ENCODE results near the gene LPP. TPM values are rescaled to one million over a fixed set of nuclear protein-coding genes. Genes with fewer than 3 reads are reported as not detected.

LPP gene
- total RNA-seq, 1 experiment from 2014 or later = 148 TPM

GRCh38 chr3:188686324-188686723 is 532.4 kb downstream of the LPP start:
- Histone ChIP-seq H3F3A (ENCODE audit: insufficient read depth, low read depth) (no peaks in the 10 kb centered on the region; the same call in 1 of the 2 replicates), H3K27me3 (ENCODE audit: insufficient read depth, low read depth) (no peaks in the 10 kb centered on the region), H3K4me2 (no peak overlapping the region), H4K20me1 (ENCODE audit: insufficient read depth) (no peaks in the 10 kb centered on the region), H3K36me3 (ENCODE audit: low read depth) (no peaks in the 10 kb centered on the region), H3K9me2 (ENCODE audit: insufficient read depth) (no peaks in the 10 kb centered on the region), H3K27ac (no peak overlapping the region), H3K4me3 (no peak overlapping the region), H3K9me3 (ENCODE audit: insufficient read depth, low read depth) (peaks cover 8% of the 10 kb centered on the region; the same call in 1 of the 2 replicates), H3K79me2 (ENCODE audit: low read depth) (no peaks in the 10 kb centered on the region), H2AFZ (no peak overlapping the region), H3K4me1 (replicated peaks; ENCODE audit: insufficient read depth) (peaks cover 15% of the 10 kb centered on the region)
- intact Hi-C loops (cut with micrococcal nuclease; ENCODE audit: unreplicated experiment) = no loop called here
- TF ChIP-seq, protein P1, sequence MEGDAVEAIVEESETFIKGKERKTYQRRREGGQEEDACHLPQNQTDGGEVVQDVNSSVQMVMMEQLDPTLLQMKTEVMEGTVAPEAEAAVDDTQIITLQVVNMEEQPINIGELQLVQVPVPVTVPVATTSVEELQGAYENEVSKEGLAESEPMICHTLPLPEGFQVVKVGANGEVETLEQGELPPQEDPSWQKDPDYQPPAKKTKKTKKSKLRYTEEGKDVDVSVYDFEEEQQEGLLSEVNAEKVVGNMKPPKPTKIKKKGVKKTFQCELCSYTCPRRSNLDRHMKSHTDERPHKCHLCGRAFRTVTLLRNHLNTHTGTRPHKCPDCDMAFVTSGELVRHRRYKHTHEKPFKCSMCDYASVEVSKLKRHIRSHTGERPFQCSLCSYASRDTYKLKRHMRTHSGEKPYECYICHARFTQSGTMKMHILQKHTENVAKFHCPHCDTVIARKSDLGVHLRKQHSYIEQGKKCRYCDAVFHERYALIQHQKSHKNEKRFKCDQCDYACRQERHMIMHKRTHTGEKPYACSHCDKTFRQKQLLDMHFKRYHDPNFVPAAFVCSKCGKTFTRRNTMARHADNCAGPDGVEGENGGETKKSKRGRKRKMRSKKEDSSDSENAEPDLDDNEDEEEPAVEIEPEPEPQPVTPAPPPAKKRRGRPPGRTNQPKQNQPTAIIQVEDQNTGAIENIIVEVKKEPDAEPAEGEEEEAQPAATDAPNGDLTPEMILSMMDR (conservative IDR thresholded peaks at IDR 0.05) = no peak
- no peak for TF ChIP-seq EZH2 (IDR thresholded peaks at IDR 0.05; ENCODE audit: low read depth)
- no peak for DNase-seq
- POLR2A ChIA-PET (ENCODE audit: unreplicated experiment) = no interaction called here
- no TSS peak for BruUV-seq (replicated peaks)
- CTCF ChIA-PET = interaction anchor here (0.6 kb wide), 5 partner anchors 46 to 663 kb away, joined by 3 to 7 read pairs (median 3); no protein-coding TSS in a partner anchor

- Histone ChIP-seq H3K4me1 (replicated peaks; ENCODE audit: insufficient read depth) (peaks cover 11% of the 10 kb centered on the region), H3K27ac (no peak overlapping the region), H3K27me3 (ENCODE audit: insufficient read depth, low read depth) (no peaks in the 10 kb centered on the region), H3K36me3 (ENCODE audit: low read depth) (no peaks in the 10 kb centered on the region), H3K9me2 (ENCODE audit: insufficient read depth) (no peaks in the 10 kb centered on the region), H3K79me2 (ENCODE audit: low read depth) (no peaks in the 10 kb centered on the region), H3K9me3 (ENCODE audit: insufficient read depth, low read depth) (peaks cover 6% of the 10 kb centered on the region; the same call in 1 of the 2 replicates), H4K20me1 (ENCODE audit: insufficient read depth) (no peaks in the 10 kb centered on the region), H3F3A (ENCODE audit: insufficient read depth, low read depth) (no peaks in the 10 kb centered on the region; the same call in 1 of the 2 replicates), H3K4me3 (no peak overlapping the region), H2AFZ (no peak overlapping the region), H3K4me2 (no peak overlapping the region)
- BruUV-seq (replicated peaks) = no TSS peak
- POLR2A ChIA-PET (ENCODE audit: unreplicated experiment) = interaction anchor here (0.5 to 0.6 kb wide), 3 partner anchors 350 to 811 kb away, joined by 3 to 7 read pairs (median 3); no protein-coding TSS in a partner anchor
- DNase-seq = peak in 1 of 2 experiments; percentile 44
- intact Hi-C loops (cut with micrococcal nuclease; ENCODE audit: unreplicated experiment) = no loop called here
- TF ChIP-seq EZH2 (IDR thresholded peaks at IDR 0.05; ENCODE audit: low read depth) = no peak
- TF ChIP-seq, protein P1 (conservative IDR thresholded peaks at IDR 0.05) = peak; percentile 45; the same call in 1 of the 2 replicates
- CTCF ChIA-PET = no interaction called here
Measured at GRCh38 chr3:188687389-188687788, 533.4 kb downstream of the LPP start.

GRCh38 chr3:188689101-188689574 is 535.2 kb downstream of the LPP start:
- Histone ChIP-seq H3K27ac (no peak overlapping the region), H4K20me1 (ENCODE audit: insufficient read depth) (no peaks in the 10 kb centered on the region), H3K9me2 (ENCODE audit: insufficient read depth) (no peaks in the 10 kb centered on the region), H3K4me1 (replicated peaks; ENCODE audit: insufficient read depth) (no peaks in the 10 kb centered on the region), H3K79me2 (ENCODE audit: low read depth) (no peaks in the 10 kb centered on the region), H3K4me2 (no peak overlapping the region), H3K36me3 (ENCODE audit: low read depth) (no peaks in the 10 kb centered on the region), H3K4me3 (no peak overlapping the region), H3K27me3 (ENCODE audit: insufficient read depth, low read depth) (no peaks in the 10 kb centered on the region), H2AFZ (no peak overlapping the region), H3F3A (ENCODE audit: insufficient read depth, low read depth) (no peaks in the 10 kb centered on the region), H3K9me3 (ENCODE audit: insufficient read depth, low read depth) (no peaks in the 10 kb centered on the region)
- DNase-seq = no peak
- TF ChIP-seq, protein P1 (conservative IDR thresholded peaks at IDR 0.05) = no peak
- no peak for TF ChIP-seq EZH2 (IDR thresholded peaks at IDR 0.05; ENCODE audit: low read depth)
- intact Hi-C loops (cut with micrococcal nuclease; ENCODE audit: unreplicated experiment) = no loop called here
- POLR2A ChIA-PET (ENCODE audit: unreplicated experiment) = no interaction called here
- BruUV-seq (replicated peaks) = no TSS peak
- CTCF ChIA-PET = interaction anchor here (0.6 to 0.7 kb wide), 3 partner anchors 197 to 946 kb away, joined by 3 to 4 read pairs (median 4); no protein-coding TSS in a partner anchor

Data from PC-9 (cell line).